Muscle layer of duodenum (tissue), 2 donors: ENCODE results near the gene MUC2.
"Not testable (repeated sequence)": the region's sequence is repeated elsewhere in the genome, so short reads cannot be mapped to it uniquely, and the experiment has no call there.

ENCODE experiments used
- H3K27ac ChIP-seq: one replicate; pipeline ENCODE4 v1.7.0; 2013; ENCODE audit warnings: mild to moderate bottlenecking, low read length
- H3K27me3 ChIP-seq: one replicate; pipeline ENCODE4 v1.7.0; 2013; ENCODE audit warnings: low read depth, mild to moderate bottlenecking, control low read depth, low read length
- H3K36me3 ChIP-seq, 2 donors: one replicate each; pipeline ENCODE4 v1.7.0; 2013; ENCODE audit warnings: low read length in 2 of 2, control low read depth in 1 of 2, mild to moderate bottlenecking in 1 of 2; ENCODE audit not compliant: insufficient read depth in 2 of 2, control insufficient read depth in 1 of 2
- H3K4me1 ChIP-seq, 2 donors: one replicate each; pipeline ENCODE4 v1.7.0; 2013; ENCODE audit warnings: low read length in 2 of 2, mild to moderate bottlenecking in 2 of 2, control low read depth in 1 of 2, moderate library complexity in 1 of 2; ENCODE audit not compliant: insufficient read depth in 2 of 2, control insufficient read depth in 1 of 2
- H3K4me3 ChIP-seq, 2 donors: one replicate each; pipeline ENCODE4 v1.7.0; 2013; ENCODE audit warnings: low read length in 2 of 2, low read depth in 1 of 2, mild to moderate bottlenecking in 1 of 2
- H3K9me3 ChIP-seq, 2 donors: one replicate each; pipeline ENCODE4 v1.7.0; 2013; ENCODE audit warnings: low read length in 2 of 2, control low read depth in 1 of 2, mild to moderate bottlenecking in 1 of 2; ENCODE audit not compliant: control insufficient read depth in 1 of 2
- donor health status: healthy.

MUC2 gene

DNA sequence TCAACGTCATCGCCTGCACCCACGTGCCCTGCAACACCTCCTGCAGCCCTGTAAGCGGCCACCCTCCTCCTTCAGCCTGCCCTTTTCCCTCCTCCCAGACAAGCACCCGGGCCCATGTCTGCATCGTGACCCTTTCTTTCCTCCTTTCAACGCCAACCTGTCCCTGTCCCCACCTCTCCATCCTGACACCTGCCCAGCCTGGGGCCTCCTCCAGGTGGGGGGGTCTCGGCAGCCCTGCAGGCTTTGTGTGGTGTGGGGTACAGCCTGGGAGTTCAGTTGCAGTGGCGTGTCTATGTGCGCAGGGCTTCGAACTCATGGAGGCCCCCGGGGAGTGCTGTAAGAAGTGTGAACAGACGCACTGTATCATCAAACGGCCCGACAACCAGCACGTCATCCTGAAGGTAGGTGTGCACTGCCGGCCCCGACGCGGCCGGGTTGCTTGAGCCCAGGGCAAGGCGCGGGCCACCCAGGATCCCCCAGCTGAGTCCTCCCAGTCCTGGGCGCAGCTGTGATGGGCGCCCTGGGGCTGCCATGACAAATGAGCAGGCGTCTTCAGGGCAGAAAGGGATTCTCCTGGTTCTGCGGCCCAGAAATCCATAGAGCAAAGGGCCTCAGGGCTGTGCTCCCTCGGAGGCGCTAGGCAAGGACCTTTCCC is 33.7 kb downstream of the MUC2 start:
- no peaks in the 10 kb centered on the region for H3K27me3 ChIP-seq
- H3K4me3 ChIP-seq, result no peak overlapping the region
- H3K4me1 ChIP-seq, result no peaks in the 10 kb centered on the region
- H3K9me3 ChIP-seq, result no peaks in the 10 kb centered on the region
- H3K36me3 ChIP-seq, result no peaks in the 10 kb centered on the region
- no peak overlapping the region for H3K27ac ChIP-seq

GRCh38 chr11:1109101-1109917 is 34.6 kb downstream of the MUC2 start:
- H3K27me3 ChIP-seq, result no peaks in the 10 kb centered on the region

DNA sequence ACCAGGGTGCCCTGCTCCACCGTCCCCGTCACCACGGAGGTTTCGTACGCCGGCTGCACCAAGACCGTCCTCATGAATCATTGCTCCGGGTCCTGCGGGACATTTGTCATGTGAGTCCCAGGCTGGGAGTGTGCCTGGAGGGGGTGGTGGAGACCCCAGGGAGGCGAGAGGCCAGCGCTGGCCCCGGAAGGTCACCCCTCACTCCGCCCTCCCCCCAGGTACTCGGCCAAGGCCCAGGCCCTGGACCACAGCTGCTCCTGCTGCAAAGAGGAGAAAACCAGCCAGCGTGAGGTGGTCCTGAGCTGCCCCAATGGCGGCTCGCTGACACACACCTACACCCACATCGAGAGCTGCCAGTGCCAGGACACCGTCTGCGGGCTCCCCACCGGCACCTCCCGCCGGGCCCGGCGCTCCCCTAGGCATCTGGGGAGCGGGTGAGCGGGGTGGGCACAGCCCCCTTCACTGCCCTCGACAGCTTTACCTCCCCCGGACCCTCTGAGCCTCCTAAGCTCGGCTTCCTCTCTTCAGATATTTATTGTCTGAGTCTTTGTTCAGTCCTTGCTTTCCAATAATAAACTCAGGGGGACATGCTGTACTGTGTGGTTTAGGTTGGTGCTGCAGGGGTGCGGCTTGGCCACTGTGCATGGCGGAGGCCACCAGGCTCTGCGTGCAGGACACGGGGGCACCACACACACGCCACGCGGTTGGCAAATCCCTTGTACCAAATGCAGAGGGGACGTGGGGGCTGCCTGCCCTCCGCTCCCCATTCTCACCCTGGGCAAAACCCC is 35.4 kb downstream of the MUC2 start:
- Histone ChIP-seq H3K9me3 (no peaks in the 10 kb centered on the region), H3K36me3 (no peaks in the 10 kb centered on the region), H3K4me1 (no peaks in the 10 kb centered on the region), H3K27me3 (no peaks in the 10 kb centered on the region), H3K27ac (no peak overlapping the region), H3K4me3 (no peak overlapping the region)

More at GRCh38 chr11:1109101-1109917, 34.6 kb downstream of the MUC2 start:
- H3K27ac ChIP-seq, result no peak overlapping the region
- no peak overlapping the region for H3K4me3 ChIP-seq
- H3K36me3 ChIP-seq, result no peaks in the 10 kb centered on the region
- H3K4me1 ChIP-seq, result no peaks in the 10 kb centered on the region
- H3K9me3 ChIP-seq, result no peaks in the 10 kb centered on the region

DNA sequence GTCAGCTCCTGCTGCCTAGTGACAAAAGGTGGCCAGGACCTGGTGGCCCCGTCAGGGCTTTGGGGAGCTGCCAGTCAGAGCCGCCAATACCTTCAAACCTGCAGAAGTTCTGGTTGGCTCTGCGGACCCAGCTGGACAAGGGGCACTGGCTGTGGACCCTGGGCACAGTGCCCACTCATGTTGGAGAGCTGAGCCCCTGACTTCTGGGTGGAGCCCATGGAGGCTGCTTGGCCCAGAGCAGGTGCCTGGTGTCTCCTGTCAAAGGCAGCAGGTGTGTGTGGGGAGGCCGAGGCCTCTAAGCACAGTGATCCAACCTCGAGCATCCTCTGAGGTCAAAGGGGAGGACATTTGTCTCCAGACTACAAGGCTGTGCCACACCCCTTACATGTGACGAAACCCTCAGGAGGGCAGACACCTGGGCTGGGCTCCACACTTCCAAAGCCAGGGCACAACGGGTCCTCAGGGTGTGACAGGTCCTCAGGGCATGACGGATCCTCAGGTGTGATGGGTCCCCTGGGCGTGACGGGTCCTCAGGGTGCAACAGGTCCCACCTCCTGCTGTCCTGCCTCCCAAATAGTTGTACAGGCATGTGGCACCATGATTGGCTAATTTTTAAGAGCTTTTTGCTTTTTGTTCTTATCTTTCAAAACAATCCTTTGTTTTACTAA is 37.0 kb downstream of the MUC2 start:
- Histone ChIP-seq H3K9me3 (no peaks in the 10 kb centered on the region), H3K4me1 (no peaks in the 10 kb centered on the region), H3K36me3 (no peaks in the 10 kb centered on the region), H3K4me3 (no peak overlapping the region), H3K27ac (no peak overlapping the region), H3K27me3 (no peaks in the 10 kb centered on the region)

DNA sequence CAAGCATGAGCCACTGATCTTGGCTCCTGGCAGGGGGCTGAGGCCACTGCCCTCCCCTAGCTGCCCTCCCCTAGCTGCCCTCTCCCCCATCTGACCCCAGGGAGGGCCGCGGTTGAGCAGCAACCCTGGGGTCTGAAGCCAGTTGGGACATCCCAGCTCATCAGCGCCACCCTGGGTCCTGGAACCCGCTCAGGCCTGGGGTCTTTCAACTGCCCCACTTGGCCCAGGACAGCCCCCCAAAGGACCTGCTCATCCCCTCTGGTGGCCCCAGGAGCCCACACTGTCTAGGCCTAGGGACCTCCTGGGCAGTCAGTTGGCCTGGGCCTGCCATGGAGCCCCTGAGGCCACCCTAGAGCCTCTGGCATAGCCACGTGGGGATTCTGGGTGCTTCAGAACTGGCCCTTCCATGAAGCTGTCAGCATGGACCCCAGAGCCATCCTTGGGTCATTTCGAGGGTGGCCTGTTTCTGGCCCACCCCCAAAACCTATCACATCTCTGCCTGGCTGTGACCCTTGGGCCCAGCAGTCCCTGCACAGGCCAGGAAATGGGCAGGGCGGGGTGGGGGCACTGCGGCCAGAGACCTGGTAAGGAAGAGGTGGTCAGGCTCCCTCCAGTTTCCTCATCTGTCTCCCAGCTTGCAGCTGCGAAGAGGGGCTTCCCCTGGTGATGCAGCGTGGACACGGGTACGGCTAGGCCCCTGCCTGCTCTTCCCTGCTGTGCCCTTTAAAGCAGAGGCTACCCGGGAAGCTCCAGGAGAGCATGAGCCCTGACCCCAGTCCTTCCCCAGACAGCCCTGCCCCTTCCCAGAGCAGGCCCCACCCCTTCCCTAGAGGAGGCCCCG is 37.9 kb downstream of the MUC2 start:
- Histone ChIP-seq H3K27me3 (no peaks in the 10 kb centered on the region), H3K4me3 (no peak overlapping the region), H3K27ac (no peak overlapping the region), H3K9me3 (no peaks in the 10 kb centered on the region), H3K36me3 (no peaks in the 10 kb centered on the region), H3K4me1 (no peaks in the 10 kb centered on the region)

DNA sequence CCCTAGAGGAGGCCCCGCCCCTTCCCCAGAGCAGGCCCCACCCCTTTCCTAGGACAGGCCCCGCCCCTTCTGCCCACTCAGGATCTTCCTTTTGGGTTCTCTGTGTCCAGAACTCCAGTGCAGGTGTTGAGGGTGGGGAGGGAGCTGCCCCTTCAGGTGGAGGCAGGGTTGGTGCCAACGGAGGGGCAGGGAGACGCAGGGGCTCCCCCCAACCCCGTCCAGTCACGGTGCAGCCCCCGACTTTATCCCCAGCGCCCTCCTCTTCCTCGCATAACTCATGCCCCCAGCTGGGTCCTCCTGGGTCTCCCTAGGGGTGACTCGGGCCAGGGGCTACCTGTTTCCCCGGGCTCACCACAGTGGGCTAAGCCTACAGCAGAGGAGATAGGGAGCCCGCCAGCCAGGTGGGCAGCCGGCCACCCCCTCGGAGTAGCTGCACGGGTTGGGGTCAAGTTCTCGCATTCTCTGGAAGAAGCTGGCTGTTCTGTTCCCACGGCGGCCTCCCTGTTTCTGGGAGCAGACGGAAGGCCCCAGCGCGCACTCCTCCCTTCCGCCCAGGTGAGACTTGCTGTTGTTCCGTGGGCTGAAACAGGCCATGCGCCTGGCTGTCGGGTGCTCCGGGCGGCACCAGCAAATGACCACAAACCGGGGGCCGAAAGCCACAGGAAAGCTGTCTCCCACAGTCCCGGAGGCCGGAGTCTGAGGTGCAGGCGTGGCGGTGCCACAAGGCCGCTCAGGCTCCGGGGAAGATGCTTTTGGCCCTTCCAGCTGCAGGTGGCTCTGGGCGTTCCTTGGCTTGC is 38.9 kb downstream of the MUC2 start:
- no peaks in the 10 kb centered on the region for H3K27me3 ChIP-seq
- no peak overlapping the region for H3K27ac ChIP-seq
- H3K9me3 ChIP-seq, result no peaks in the 10 kb centered on the region
- H3K36me3 ChIP-seq, result no peaks in the 10 kb centered on the region
- H3K4me1 ChIP-seq, result no peaks in the 10 kb centered on the region
- H3K4me3 ChIP-seq, result no peak overlapping the region

DNA sequence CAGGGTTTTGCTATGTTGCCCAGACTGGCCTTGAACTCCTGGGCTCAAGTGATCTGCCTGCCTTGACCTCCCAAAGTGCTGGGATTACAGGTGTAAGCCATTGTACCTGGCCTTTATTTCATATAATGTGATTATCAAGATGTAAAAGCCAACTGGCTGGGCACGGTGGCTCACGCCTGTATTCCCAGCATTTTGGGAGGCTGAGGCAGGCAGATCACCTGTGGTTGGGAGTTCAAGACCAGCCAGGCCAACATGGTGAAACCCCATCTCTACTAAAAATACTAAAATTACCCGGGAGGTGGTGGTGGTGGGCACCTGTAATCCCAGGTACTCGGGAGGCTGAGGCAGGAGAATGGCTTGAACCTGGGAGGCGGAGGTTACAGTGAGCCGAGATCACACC is 40.6 kb downstream of the MUC2 start:
- not testable (repeated sequence) for H3K27ac ChIP-seq, H3K36me3 ChIP-seq, H3K27me3 ChIP-seq, H3K4me3 ChIP-seq, H3K9me3 ChIP-seq, H3K4me1 ChIP-seq

- H3K4me1 ChIP-seq, result no peaks in the 10 kb centered on the region
- H3K27me3 ChIP-seq, result no peaks in the 10 kb centered on the region
- no peaks in the 10 kb centered on the region for H3K36me3 ChIP-seq
- no peaks in the 10 kb centered on the region for H3K9me3 ChIP-seq
- H3K27ac ChIP-seq, result no peak overlapping the region
- no peak overlapping the region for H3K4me3 ChIP-seq
These were observed 41.4 kb downstream of the MUC2 start for GRCh38 chr11:1116104-1116503.

- Histone ChIP-seq H3K9me3 (no peaks in the 10 kb centered on the region), H3K4me3 (no peak overlapping the region), H3K27me3 (no peaks in the 10 kb centered on the region), H3K4me1 (no peaks in the 10 kb centered on the region), H3K36me3 (no peaks in the 10 kb centered on the region), H3K27ac (no peak overlapping the region)
These were observed 42.2 kb downstream of the MUC2 start for GRCh38 chr11:1116666-1117390.
